K562 (cell line): ENCODE measurements around the gene PTPRF. TPM values are rescaled to one million over a fixed set of nuclear protein-coding genes. Genes with fewer than 3 reads are reported as not detected.

Experiments used
- ATAC-seq: fragments of 200-7000 bp; cut with Tn5 transposase; 3 replicates; pipeline ENCODE4 v1.9.1; 2020; ENCODE audit warnings: moderate library complexity
- BruUV-seq: library from RNA; stranded (reverse); fragments of 400-500 nt; replicated peaks from 2 replicates; lab custom pipeline; 2021; lab: Mats Ljungman, UMichigan
- CTCF ChIA-PET: fragments of 300-600 bp; formaldehyde crosslinking; extraction: SDS; loops from one replicate; lab custom pipeline; 2021; ENCODE audit warnings: low intra/inter-chr PET ratio; lab: Yijun Ruan, JAX
- POLR2A ChIA-PET: fragments of 300-600, 350-650 bp; sonication (Branson Sonifier 250); formaldehyde crosslinking; extraction: SDS; loops from one replicate; lab custom pipeline; 2021; ENCODE audit warnings: antibody characterized with exemption, inconsistent platforms; lab: Yijun Ruan, JAX
- DNase-seq, 4 experiments: peaks; one replicate each; pipeline versions ENCODE4 v3.0.0 to v3.0.0-alpha.2; 2011 to 2018; ENCODE audit warnings: low spot score in 3 of 4, mixed read lengths in 3 of 4; ENCODE audit errors: extremely low read depth in 1 of 4
- FAIRE-seq: peaks from 2 replicates; lab custom pipeline; 2011; peaks lifted over from hg19 to GRCh38; lab: Jason Lieb, UNC
- H2AFZ ChIP-seq: 2 replicates; pipeline ENCODE4 v1.6.0; 2011; ENCODE audit warnings: low read depth, low read length, control low read depth, inconsistent platforms
- H3K27ac ChIP-seq: fragments of 200-600 bp; 3 replicates; pipeline ENCODE4 v1.8.0; 2011; ENCODE audit warnings: low read depth, mild to moderate bottlenecking, control low read depth, inconsistent platforms, low read length, moderate library complexity, mixed read lengths; ENCODE audit errors: extremely low read depth
- H3K27me3 ChIP-seq, 2 experiments: fragments of 300-600 bp in 1 of 2; 2 replicates in 1 of 2; 3 replicates in 1 of 2; pipeline versions ENCODE4 v1.6.0 to v1.8.0; 2011; ENCODE audit warnings: inconsistent platforms in 2 of 2, low read length in 2 of 2, mild to moderate bottlenecking in 1 of 2, mixed read lengths in 1 of 2, moderate library complexity in 1 of 2; ENCODE audit not compliant: control insufficient read depth in 2 of 2, insufficient read depth in 2 of 2
- H3K36me3 ChIP-seq: fragments of 300-600 bp; 3 replicates; pipeline ENCODE4 v1.8.0; 2011; ENCODE audit warnings: mild to moderate bottlenecking, low read length, inconsistent platforms; ENCODE audit not compliant: control insufficient read depth, insufficient read depth
- H3K4me1 ChIP-seq, 2 experiments: fragments of 200-600 bp in 1 of 2; replicated peaks in 1 of 2; 2 replicates in 1 of 2; 3 replicates in 1 of 2; pipeline versions ENCODE4 v1.5.1 to v1.8.0; 2011; ENCODE audit warnings: inconsistent platforms in 2 of 2, low read length in 2 of 2, mild to moderate bottlenecking in 1 of 2, mixed read lengths in 1 of 2, moderate library complexity in 1 of 2; ENCODE audit not compliant: control insufficient read depth in 2 of 2, insufficient read depth in 2 of 2
- H3K4me2 ChIP-seq: 2 replicates; pipeline ENCODE4 v1.6.1; 2011; ENCODE audit warnings: low read length, control low read depth, inconsistent platforms, mixed read lengths; ENCODE audit not compliant: insufficient read depth
- H3K4me3 ChIP-seq: fragments of 200-600 bp; sonication (generic), shearing (Covaris generic); 2 replicates; pipeline ENCODE4 v1.5.1; 2016; ENCODE audit warnings: control low read depth, inconsistent platforms
- H3K79me2 ChIP-seq: fragments of 200-600 bp; 3 replicates; pipeline ENCODE4 v1.8.0; 2011; ENCODE audit warnings: low read length, inconsistent platforms; ENCODE audit not compliant: control insufficient read depth, insufficient read depth
- H3K9ac ChIP-seq, 2 experiments: 2 replicates each; pipeline versions ENCODE4 v1.6.0 to v1.6.1; 2011; ENCODE audit warnings: low read depth in 2 of 2, low read length in 2 of 2, control low read depth in 1 of 2, inconsistent platforms in 1 of 2, mild to moderate bottlenecking in 1 of 2, mixed read lengths in 1 of 2; ENCODE audit not compliant: insufficient read depth in 1 of 2
- H3K9me1 ChIP-seq: one replicate; pipeline ENCODE4 v1.6.0; 2011; ENCODE audit warnings: inconsistent platforms, mild to moderate bottlenecking, low read length, moderate library complexity; ENCODE audit not compliant: control insufficient read depth, insufficient read depth
- H3K9me3 ChIP-seq: replicated peaks from 2 replicates; pipeline ENCODE4 v1.5.1; 2011; ENCODE audit warnings: low read depth, low read length, inconsistent platforms; ENCODE audit not compliant: control insufficient read depth, insufficient read depth
- H4K20me1 ChIP-seq: replicated peaks from 2 replicates; pipeline ENCODE4 v1.6.1; 2011; ENCODE audit warnings: low read length, inconsistent platforms, mixed read lengths; ENCODE audit not compliant: control insufficient read depth, insufficient read depth
- ARID1B ChIP-seq: fragments of 450-650 bp; IDR thresholded peaks from 2 replicates; pipeline ENCODE4 v1.6.1; 2016; ENCODE audit warnings: antibody characterized with exemption, mild to moderate bottlenecking, inconsistent platforms
- CBFA2T2 ChIP-seq: fragments of 450-650 bp; conservative IDR thresholded peaks from 2 replicates; pipeline ENCODE4 v1.6.1; 2017; ENCODE audit warnings: mild to moderate bottlenecking
- CSDE1 ChIP-seq, 2 experiments: fragments of 450-650 bp; IDR thresholded peaks; 2 replicates each; pipeline ENCODE4 v1.6.1; 2016; ENCODE audit warnings: mild to moderate bottlenecking in 1 of 2
- CXXC5 ChIP-seq: fragments of 250-450 bp; sonication (Bioruptor Pico); IDR thresholded peaks from 2 replicates; pipeline ENCODE4 v1.8.0; 2022; ENCODE audit warnings: inconsistent platforms, mild to moderate bottlenecking, moderate library complexity
- FOSL1 ChIP-seq: fragments of 200-800 bp; sonication (Bioruptor generic); conservative IDR thresholded peaks from 2 replicates; pipeline ENCODE4 v1.6.1; 2016; ENCODE audit warnings: missing genetic modification characterization, missing compliant biosample characterization
- HMBOX1 ChIP-seq: sonication (generic); IDR thresholded peaks from 2 replicates; pipeline ENCODE4 v1.6.1; 2016
- MCM3 ChIP-seq: fragments of 450-650 bp; IDR thresholded peaks from 2 replicates; pipeline ENCODE4 v1.6.1; 2016
- MEF2D ChIP-seq: conservative IDR thresholded peaks from 2 replicates; pipeline ENCODE4 v1.6.1; 2016; ENCODE audit warnings: low read depth, missing genetic modification characterization, missing compliant biosample characterization
- MTA1 ChIP-seq: fragments of 450-650 bp; IDR thresholded peaks from 2 replicates; pipeline ENCODE4 v1.6.1; 2017; ENCODE audit warnings: borderline replicate concordance
- PHB2 ChIP-seq: fragments of 450-650 bp; IDR thresholded peaks from 2 replicates; pipeline ENCODE4 v1.6.1; 2017; ENCODE audit warnings: low read depth
- PML ChIP-seq: IDR thresholded peaks from 2 replicates; pipeline ENCODE4 v1.6.1; 2012; ENCODE audit warnings: low read length, inconsistent platforms
- RBM15 ChIP-seq: fragments of 200-400 bp; formaldehyde crosslinking; IDR thresholded peaks from 2 replicates; pipeline ENCODE4 v1.6.1; 2018; ENCODE audit warnings: mild to moderate bottlenecking, low read length, moderate library complexity; ENCODE audit not compliant: insufficient read depth
- SMAD4 ChIP-seq: fragments of 250-450 bp; sonication (Bioruptor Pico); conservative IDR thresholded peaks from 2 replicates; pipeline ENCODE4 v1.8.0; 2021; ENCODE audit warnings: inconsistent platforms, mild to moderate bottlenecking, moderate library complexity
- THRAP3 ChIP-seq: fragments of 450-650 bp; IDR thresholded peaks from 2 replicates; pipeline ENCODE4 v1.6.1; 2016; ENCODE audit warnings: mild to moderate bottlenecking, inconsistent platforms, borderline replicate concordance
- ZNF12 ChIP-seq: sonication (generic); formaldehyde crosslinking; IDR thresholded peaks from 2 replicates; pipeline ENCODE4 v1.4.0; 2020; ENCODE audit warnings: mild to moderate bottlenecking, missing genetic modification reagents
- ZNF347 ChIP-seq: fragments of 450-650 bp; formaldehyde crosslinking; IDR thresholded peaks from 2 replicates; pipeline ENCODE4 v1.4.0; 2020; ENCODE audit warnings: low read depth, mild to moderate bottlenecking, moderate library complexity
- WGBS: fragments of 100-300 bp; shearing (Covaris generic); methylation state at CpG from one replicate; pipeline ENCODE4 v1.1.6; 2016; ENCODE audit warnings: low coverage, mixed read lengths; ENCODE audit not compliant: insufficient coverage; ENCODE audit errors: missing lambda C conversion rate; 5-methylcytosine and 5-hydroxymethylcytosine counted together
- in situ Hi-C: fragments of 300-500 bp; cut with MboI; formaldehyde crosslinking; loops from 4 replicates; pipeline ENCODE4 v1.15.0; 2018; ENCODE audit warnings: inconsistent platforms, mixed read lengths
- intact Hi-C: fragments of 100-400 bp; cut with micrococcal nuclease; formaldehyde crosslinking; loops from 2 replicates; pipeline ENCODE4 v1.14.2; 2022
- polyA plus RNA-seq, 8 experiments: library from polyadenylated mRNA; depleted of rRNA in 4 of 8; stranded (reverse) in 5 of 8; unstranded in 3 of 8; fragments of >200 nt; fragmentation: Nextera tagmentation in 2 of 8; fragmentation: Illumina TruSeq in 1 of 8; extraction: Ambion mirVana in 2 of 8; extraction: Trizol in 1 of 8; gene quantifications; 2 replicates each; pipeline versions ENCODE4 v1.2.1 to v1.2.3, GENCODE V29; 2011 to 2014; ENCODE audit warnings: inconsistent platforms in 1 of 8, missing spikeins in 1 of 8
- total RNA-seq, 7 experiments: library from RNA; depleted of rRNA in 6 of 7; stranded (reverse); fragments of >200 nt in 6 of 7; fragmentation: Illumina TruSeq in 2 of 7; extraction: Trizol in 2 of 7; gene quantifications; 2 replicates each; pipeline versions ENCODE4 v1.2.1 to v1.2.3, GENCODE V29; 2011 to 2021; ENCODE audit warnings: low replicate concordance in 1 of 7

The PTPRF gene
- total and polyA plus RNA-seq, 9 of the 15 experiments (the other 6 are each of a cell fraction or from before 2014, with no cell fraction given), result 0.13 to 4.3 (median 1.1) TPM

- Histone ChIP-seq H2AFZ (no peak overlapping the region), H3K36me3 (no peaks in the 10 kb centered on the region), H3K9me1 (no peaks in the 10 kb centered on the region), H3K4me1 (peaks cover 0 to 4% of the 10 kb centered on the region in 2 experiments; a peak in 1 of 5 replicates), H3K4me3 (no peak overlapping the region), H3K4me2 (no peak overlapping the region), H3K9me3 (peaks cover 2% of the 10 kb centered on the region; the same call in 1 of the 2 replicates), H3K27ac (no peak overlapping the region), H3K79me2 (no peaks in the 10 kb centered on the region), H3K9ac (no peak overlapping the region), H4K20me1 (no peaks in the 10 kb centered on the region), H3K27me3 (peaks cover 4 to 20% of the 10 kb centered on the region in 2 experiments; a peak in 3 of 5 replicates)
- 0% methylated on average over 7 of the region's 7 CpGs for WGBS
- POLR2A ChIA-PET, result no interaction called here
- no TSS peak for BruUV-seq
- no peak for FAIRE-seq
- in situ Hi-C loops (no loop called here), intact Hi-C loops (no loop called here)
- CTCF ChIA-PET, result no interaction called here
- peak in 3 of 4 experiments; percentile 31 to 53 (median 46) for DNase-seq
- peak; percentile 66 for ATAC-seq
- TF ChIP-seq CSDE1 (IDR thresholded peaks at IDR 0.05), result no peak
- TF ChIP-seq PHB2, result no peak
- peak; percentile 86 for TF ChIP-seq SMAD4
- TF ChIP-seq PML, result no peak
- no peak for TF ChIP-seq ZNF347
- no peak for TF ChIP-seq THRAP3
- TF ChIP-seq MEF2D (tag), result no peak
- no peak for TF ChIP-seq FOSL1 (tag)
- no peak for TF ChIP-seq ZNF12 (CRISPR knock-in tag)
- TF ChIP-seq RBM15, result no peak
- TF ChIP-seq CXXC5 (CRISPR knock-in tag), result peak; percentile 49; the same call in 1 of the 2 replicates
- TF ChIP-seq ARID1B, result peak; percentile 75
- no peak for TF ChIP-seq MCM3
- TF ChIP-seq HMBOX1, result no peak
- TF ChIP-seq CBFA2T2, result peak; percentile 62
- no peak for TF ChIP-seq MTA1
Measured at GRCh38 chr1:43495204-43495603, 35.5 kb upstream of the PTPRF start.
